Trophoblast cell (in vitro differentiated cells and primary cell): ENCODE results near the gene NUP210.

Experiments used
- DNase-seq, 2 donors: peaks; one replicate each; pipeline ENCODE4 v3.0.0-alpha.2; 2016
- H2AFZ ChIP-seq: 2 replicates; pipeline ENCODE4 v1.6.1; 2013; ENCODE audit warnings: low read length, moderate library complexity, mild to moderate bottlenecking; ENCODE audit not compliant: insufficient read depth, poor library complexity
- H2AK5ac ChIP-seq: 2 replicates; pipeline ENCODE4 v1.6.1; 2013; ENCODE audit warnings: mild to moderate bottlenecking, low read length
- H2BK120ac ChIP-seq: 2 replicates; pipeline ENCODE4 v1.6.1; 2013; ENCODE audit warnings: low read length, mild to moderate bottlenecking, moderate library complexity; ENCODE audit not compliant: insufficient read depth, poor library complexity
- H2BK12ac ChIP-seq: 2 replicates; pipeline ENCODE4 v1.6.1; 2013; ENCODE audit warnings: mild to moderate bottlenecking, low read length, moderate library complexity
- H2BK5ac ChIP-seq: 2 replicates; pipeline ENCODE4 v1.6.1; 2013; ENCODE audit warnings: low read length, low read depth, moderate library complexity, mild to moderate bottlenecking; ENCODE audit not compliant: poor library complexity
- H3K14ac ChIP-seq: 2 replicates; pipeline ENCODE4 v1.6.1; 2013; ENCODE audit warnings: mild to moderate bottlenecking, low read length
- H3K18ac ChIP-seq: 2 replicates; pipeline ENCODE4 v1.6.1; 2013; ENCODE audit warnings: mild to moderate bottlenecking, low read length
- H3K23ac ChIP-seq: 2 replicates; pipeline ENCODE4 v1.6.1; 2013; ENCODE audit warnings: low read length
- H3K27ac ChIP-seq: 2 replicates; pipeline ENCODE4 v1.5.1; 2013; ENCODE audit warnings: low read depth, mild to moderate bottlenecking, inconsistent platforms, low read length, moderate library complexity
- H3K27me3 ChIP-seq: 2 replicates; pipeline ENCODE4 v1.6.1; 2013; ENCODE audit warnings: inconsistent platforms, mild to moderate bottlenecking, low read length, moderate library complexity; ENCODE audit not compliant: insufficient read depth
- H3K36me3 ChIP-seq, 2 experiments: 1 replicate in 1 of 2; 2 replicates in 1 of 2; pipeline ENCODE4 v1.6.1; 2013; ENCODE audit warnings: low read length in 2 of 2, mild to moderate bottlenecking in 2 of 2, moderate library complexity in 1 of 2; ENCODE audit not compliant: insufficient read depth in 2 of 2, control insufficient read depth in 1 of 2
- H3K4ac ChIP-seq: 2 replicates; pipeline ENCODE4 v1.6.1; 2013; ENCODE audit warnings: low read depth, mild to moderate bottlenecking, low read length, moderate library complexity
- H3K4me1 ChIP-seq, 2 experiments: 1 replicate in 1 of 2; 2 replicates in 1 of 2; pipeline ENCODE4 v1.6.1; 2013; ENCODE audit warnings: low read length in 2 of 2, mild to moderate bottlenecking in 2 of 2, moderate library complexity in 1 of 2; ENCODE audit not compliant: insufficient read depth in 2 of 2, control insufficient read depth in 1 of 2
- H3K4me2 ChIP-seq: 2 replicates; pipeline ENCODE4 v1.6.1; 2013; ENCODE audit warnings: inconsistent platforms, mild to moderate bottlenecking, low read length, moderate library complexity
- H3K4me3 ChIP-seq: 2 replicates; pipeline ENCODE4 v1.5.1; 2013; ENCODE audit warnings: mild to moderate bottlenecking, low read depth, low read length, inconsistent platforms
- H3K79me1 ChIP-seq: one replicate; pipeline ENCODE4 v1.6.1; 2013; ENCODE audit warnings: low read length
- H3K79me2 ChIP-seq: 2 replicates; pipeline ENCODE4 v1.6.1; 2013; ENCODE audit warnings: low read length, mild to moderate bottlenecking; ENCODE audit not compliant: control insufficient read depth, insufficient read depth, poor library complexity
- H3K9ac ChIP-seq: 2 replicates; pipeline ENCODE4 v1.6.1; 2013; ENCODE audit warnings: mild to moderate bottlenecking, low read length
- H3K9me3 ChIP-seq: 2 replicates; pipeline ENCODE4 v1.6.1; 2013; ENCODE audit warnings: low read depth, mild to moderate bottlenecking, control low read depth, inconsistent platforms, low read length; ENCODE audit not compliant: insufficient read depth
- H4K12ac ChIP-seq: 2 replicates; pipeline ENCODE4 v1.6.1; 2013; ENCODE audit warnings: low read depth, mild to moderate bottlenecking, low read length, moderate library complexity
- H4K8ac ChIP-seq: 2 replicates; pipeline ENCODE4 v1.6.1; 2013; ENCODE audit warnings: low read depth, mild to moderate bottlenecking, low read length, moderate library complexity
- H4K91ac ChIP-seq: one replicate; pipeline ENCODE4 v1.6.1; 2013; ENCODE audit warnings: low read depth, mild to moderate bottlenecking, low read length, moderate library complexity
- WGBS: extraction: QIAGEN DNeasy Blood & Tissue Kit; methylation state at CpG from one replicate; pipeline ENCODE4 v1.1.7; 2013; ENCODE audit warnings: missing lambda C conversion rate; ENCODE audit not compliant: insufficient read length, insufficient coverage; ENCODE audit errors: extremely low coverage; 5-methylcytosine and 5-hydroxymethylcytosine counted together

The NUP210 gene

GRCh38 chr3:13277196-13277813, 142.8 kb downstream of the NUP210 start:
- Histone ChIP-seq H3K14ac (no peak overlapping the region), H3K4ac (no peak overlapping the region), H4K12ac (no peak overlapping the region), H4K91ac (no peak overlapping the region), H3K79me2 (no peaks in the 10 kb centered on the region), H3K23ac (no peak overlapping the region), H3K9me3 (peaks cover 5% of the 10 kb centered on the region), H3K18ac (no peak overlapping the region), H2AFZ (no peak overlapping the region), H2AK5ac (no peak overlapping the region), H2BK5ac (no peak overlapping the region), H3K27ac (no peak overlapping the region), H2BK12ac (no peak overlapping the region), H3K79me1 (peaks cover 3% of the 10 kb centered on the region), H3K4me3 (no peak overlapping the region), H3K4me2 (no peak overlapping the region), H3K4me1 (peaks cover 6 to 9% of the 10 kb centered on the region in 2 experiments), H3K27me3 (peaks cover 15% of the 10 kb centered on the region), H3K9ac (no peak overlapping the region), H3K36me3 (no peaks in the 10 kb centered on the region), H4K8ac (no peak overlapping the region), H2BK120ac (no peak overlapping the region)
- no CpG with 5 or more reads among the region's 16 CpGs for WGBS
- DNase-seq = no peak

- Histone ChIP-seq H3K23ac (no peak overlapping the region), H2BK12ac (no peak overlapping the region), H3K36me3 (no peaks in the 10 kb centered on the region), H3K4me3 (no peak overlapping the region), H3K9me3 (peaks cover 5% of the 10 kb centered on the region), H3K79me2 (no peaks in the 10 kb centered on the region), H3K14ac (no peak overlapping the region), H4K8ac (no peak overlapping the region), H3K18ac (no peak overlapping the region), H3K27me3 (peaks cover 8% of the 10 kb centered on the region), H4K91ac (no peak overlapping the region), H2AFZ (no peak overlapping the region), H3K4me1 (peaks cover 2 to 4% of the 10 kb centered on the region in 2 experiments), H2BK120ac (no peak overlapping the region), H2BK5ac (no peak overlapping the region), H3K27ac (no peak overlapping the region), H3K4ac (no peak overlapping the region), H2AK5ac (no peak overlapping the region), H4K12ac (no peak overlapping the region), H3K79me1 (peaks cover 3% of the 10 kb centered on the region), H3K4me2 (no peak overlapping the region), H3K9ac (no peak overlapping the region)
- WGBS = no CpG with 5 or more reads among the region's 14 CpGs
- no peak for DNase-seq
Measured at GRCh38 chr3:13276438-13277195, 143.5 kb downstream of the NUP210 start.

- Histone ChIP-seq H3K23ac (no peak overlapping the region), H3K27ac (no peak overlapping the region), H3K4me2 (no peak overlapping the region), H2BK5ac (no peak overlapping the region), H3K18ac (no peak overlapping the region), H4K12ac (no peak overlapping the region), H3K27me3 (peaks cover 2% of the 10 kb centered on the region), H3K79me1 (no peaks in the 10 kb centered on the region), H2AK5ac (no peak overlapping the region), H2AFZ (no peak overlapping the region), H3K36me3 (no peaks in the 10 kb centered on the region), H2BK120ac (no peak overlapping the region), H3K4me1 (no peaks in the 10 kb centered on the region), H3K4ac (no peak overlapping the region), H2BK12ac (no peak overlapping the region), H3K79me2 (no peaks in the 10 kb centered on the region), H3K9me3 (peaks cover 3% of the 10 kb centered on the region), H3K14ac (no peak overlapping the region), H4K8ac (no peak overlapping the region), H3K4me3 (no peak overlapping the region), H3K9ac (no peak overlapping the region), H4K91ac (no peak overlapping the region)
- no CpG with 5 or more reads among the region's 14 CpGs for WGBS
- no peak for DNase-seq
Measured at GRCh38 chr3:13275376-13276005, 144.6 kb downstream of the NUP210 start.

- no peak overlapping the region for H2BK120ac ChIP-seq
- no peaks in the 10 kb centered on the region for H3K79me1 ChIP-seq
- H3K9me3 ChIP-seq = peaks cover 3% of the 10 kb centered on the region
- H3K36me3 ChIP-seq = no peaks in the 10 kb centered on the region
- no peak overlapping the region for H4K8ac ChIP-seq
- H2AFZ ChIP-seq = no peak overlapping the region
- no peak overlapping the region for H3K14ac ChIP-seq
- WGBS = no CpG with 5 or more reads among the region's 14 CpGs
- no peak overlapping the region for H2BK12ac ChIP-seq
- no peak overlapping the region for H2BK5ac ChIP-seq
- H3K18ac ChIP-seq = no peak overlapping the region
- H3K4me1 ChIP-seq = no peaks in the 10 kb centered on the region
- H3K27me3 ChIP-seq = no peaks in the 10 kb centered on the region
- no peak overlapping the region for H3K27ac ChIP-seq
- H4K12ac ChIP-seq = no peak overlapping the region
- H3K23ac ChIP-seq = no peak overlapping the region
- no peak overlapping the region for H3K4me3 ChIP-seq
- no peak overlapping the region for H2AK5ac ChIP-seq
- no peak overlapping the region for H3K4ac ChIP-seq
- H3K79me2 ChIP-seq = no peaks in the 10 kb centered on the region
- no peak overlapping the region for H4K91ac ChIP-seq
- no peak overlapping the region for H3K9ac ChIP-seq
- H3K4me2 ChIP-seq = no peak overlapping the region
- no peak for DNase-seq
Measured at GRCh38 chr3:13274551-13275332, 145.4 kb downstream of the NUP210 start.
